ENCODE results near the gene CYLC2. TPM values are rescaled to one million over a fixed set of nuclear protein-coding genes. Genes with fewer than 3 reads are reported as not detected.

The CYLC2 gene
- total RNA-seq (not detected), polyA plus RNA-seq (not detected)

GRCh38 chr9:102995033-102995432 is at the start of gene CYLC2:
Gene CYLC2 (plus strand): TSS chr9:102995333. CDS start chr9:102995381, 48 bp downstream.
- H3K4me1 ChIP-seq (ENCODE audit: insufficient read depth) = no peaks in the 10 kb centered on the region
- DNase-seq (ENCODE audit: extremely low spot score) = no peak
- no peaks in the 10 kb centered on the region for H3K36me3 ChIP-seq (ENCODE audit: insufficient read depth)
- H3K4me3 ChIP-seq (ENCODE audit: low read depth, low read length) = no peak within 1 kb of the TSS
- no peak within 1 kb of the TSS for H3K27ac ChIP-seq (ENCODE audit: low read depth)

GRCh38 chr9:102950346-102950745 is 44.8 kb upstream of the CYLC2 start:
- 40% methylated on average over 2 of the region's 2 CpGs for WGBS
- DNase-seq (ENCODE audit: extremely low spot score) = no peak
- Histone ChIP-seq H3K27ac (ENCODE audit: low read depth) (no peak overlapping the region), H3K4me1 (ENCODE audit: insufficient read depth) (no peaks in the 10 kb centered on the region), H3K4me3 (ENCODE audit: low read depth, low read length) (no peak overlapping the region), H3K36me3 (ENCODE audit: insufficient read depth) (no peaks in the 10 kb centered on the region)

- WGBS = 91% methylated on average over 7 of the region's 7 CpGs
- H3K4me1 ChIP-seq (ENCODE audit: insufficient read depth) = no peaks in the 10 kb centered on the region
- no peaks in the 10 kb centered on the region for H3K36me3 ChIP-seq (ENCODE audit: insufficient read depth)
- H3K27ac ChIP-seq (ENCODE audit: low read depth) = no peak overlapping the region
- no peak overlapping the region for H3K4me3 ChIP-seq (ENCODE audit: low read depth, low read length)
- no peak for DNase-seq (ENCODE audit: extremely low spot score)
Observed at GRCh38 chr9:102966999-102967398, 28.1 kb upstream of the CYLC2 start.

GRCh38 chr9:102967979-102968378 is 27.2 kb upstream of the CYLC2 start:
- Histone ChIP-seq H3K4me3 (ENCODE audit: low read depth, low read length) (no peak overlapping the region), H3K36me3 (ENCODE audit: insufficient read depth) (no peaks in the 10 kb centered on the region), H3K4me1 (ENCODE audit: insufficient read depth) (no peaks in the 10 kb centered on the region), H3K27ac (ENCODE audit: low read depth) (no peak overlapping the region)
- 89% methylated on average over 2 of the region's 2 CpGs for WGBS
- DNase-seq (ENCODE audit: extremely low spot score) = no peak

- H3K4me1 ChIP-seq (ENCODE audit: insufficient read depth) = no peaks in the 10 kb centered on the region
- no peak for DNase-seq (ENCODE audit: extremely low spot score)
- no peak overlapping the region for H3K27ac ChIP-seq (ENCODE audit: low read depth)
- 77% methylated on average over 2 of the region's 2 CpGs for WGBS
- H3K4me3 ChIP-seq (ENCODE audit: low read depth, low read length) = no peak overlapping the region
- H3K36me3 ChIP-seq (ENCODE audit: insufficient read depth) = no peaks in the 10 kb centered on the region
Observed at GRCh38 chr9:102972780-102973179, 22.4 kb upstream of the CYLC2 start.

GRCh38 chr9:102974530-102974929 is 20.6 kb upstream of the CYLC2 start:
- DNase-seq (ENCODE audit: extremely low spot score) = no peak
- H3K4me1 ChIP-seq (ENCODE audit: insufficient read depth) = no peaks in the 10 kb centered on the region
- no peaks in the 10 kb centered on the region for H3K36me3 ChIP-seq (ENCODE audit: insufficient read depth)
- no peak overlapping the region for H3K27ac ChIP-seq (ENCODE audit: low read depth)
- WGBS = 81% methylated on average over 1 of the region's 1 CpG
- H3K4me3 ChIP-seq (ENCODE audit: low read depth, low read length) = no peak overlapping the region

- no peaks in the 10 kb centered on the region for H3K36me3 ChIP-seq (ENCODE audit: insufficient read depth)
- H3K27ac ChIP-seq (ENCODE audit: low read depth) = no peak overlapping the region
- H3K4me1 ChIP-seq (ENCODE audit: insufficient read depth) = no peaks in the 10 kb centered on the region
- WGBS = 66% methylated on average over 4 of the region's 4 CpGs
- DNase-seq (ENCODE audit: extremely low spot score) = no peak
- no peak overlapping the region for H3K4me3 ChIP-seq (ENCODE audit: low read depth, low read length)
Observed at GRCh38 chr9:102975251-102975650, 19.9 kb upstream of the CYLC2 start.

GRCh38 chr9:102985162-102985895 is 9.8 kb upstream of the CYLC2 start:
- H3K27ac ChIP-seq (ENCODE audit: low read depth) = no peak overlapping the region
- H3K4me3 ChIP-seq (ENCODE audit: low read depth, low read length) = no peak overlapping the region
- 54% methylated on average over 3 of the region's 3 CpGs for WGBS

GRCh38 chr9:102986425-102986824 is 8.7 kb upstream of the CYLC2 start:
- Histone ChIP-seq H3K36me3 (ENCODE audit: insufficient read depth) (no peaks in the 10 kb centered on the region), H3K4me1 (ENCODE audit: insufficient read depth) (no peaks in the 10 kb centered on the region), H3K4me3 (ENCODE audit: low read depth, low read length) (no peak overlapping the region), H3K27ac (ENCODE audit: low read depth) (no peak overlapping the region)
- WGBS = 92% methylated on average over 1 of the region's 1 CpG
- no peak for DNase-seq (ENCODE audit: extremely low spot score)

More at GRCh38 chr9:102985162-102985895, 9.8 kb upstream of the CYLC2 start:
- DNase-seq (ENCODE audit: extremely low spot score) = no peak
- Histone ChIP-seq H3K36me3 (ENCODE audit: insufficient read depth) (no peaks in the 10 kb centered on the region), H3K4me1 (ENCODE audit: insufficient read depth) (no peaks in the 10 kb centered on the region)

GRCh38 chr9:103003689-103004088 is 8.6 kb downstream of the CYLC2 start:
- Histone ChIP-seq H3K27ac (ENCODE audit: low read depth) (no peak overlapping the region), H3K36me3 (ENCODE audit: insufficient read depth) (no peaks in the 10 kb centered on the region), H3K4me1 (ENCODE audit: insufficient read depth) (no peaks in the 10 kb centered on the region), H3K4me3 (ENCODE audit: low read depth, low read length) (no peak overlapping the region)
- 95% methylated on average over 1 of the region's 1 CpG for WGBS
- DNase-seq (ENCODE audit: extremely low spot score) = no peak

- DNase-seq (ENCODE audit: extremely low spot score) = no peak
- WGBS = 94% methylated on average over 3 of the region's 3 CpGs
- no peaks in the 10 kb centered on the region for H3K36me3 ChIP-seq (ENCODE audit: insufficient read depth)
- H3K27ac ChIP-seq (ENCODE audit: low read depth) = no peak overlapping the region
- H3K4me3 ChIP-seq (ENCODE audit: low read depth, low read length) = no peak overlapping the region
- no peaks in the 10 kb centered on the region for H3K4me1 ChIP-seq (ENCODE audit: insufficient read depth)
Observed at GRCh38 chr9:103014242-103014641, 19.1 kb downstream of the CYLC2 start.

GRCh38 chr9:103025796-103026195 is 30.7 kb downstream of the CYLC2 start:
- no peak overlapping the region for H3K27ac ChIP-seq (ENCODE audit: low read depth)
- H3K4me3 ChIP-seq (ENCODE audit: low read depth, low read length) = no peak overlapping the region
- 57% methylated on average over 2 of the region's 2 CpGs for WGBS
- no peaks in the 10 kb centered on the region for H3K36me3 ChIP-seq (ENCODE audit: insufficient read depth)
- H3K4me1 ChIP-seq (ENCODE audit: insufficient read depth) = no peaks in the 10 kb centered on the region
- DNase-seq (ENCODE audit: extremely low spot score) = no peak

GRCh38 chr9:103037508-103038477 is 42.7 kb downstream of the CYLC2 start:
- Histone ChIP-seq H3K4me3 (ENCODE audit: low read depth, low read length) (no peak overlapping the region), H3K27ac (ENCODE audit: low read depth) (no peak overlapping the region), H3K36me3 (ENCODE audit: insufficient read depth) (no peaks in the 10 kb centered on the region), H3K4me1 (ENCODE audit: insufficient read depth) (no peaks in the 10 kb centered on the region)
- 60% methylated on average over 4 of the region's 4 CpGs for WGBS
- DNase-seq (ENCODE audit: extremely low spot score) = no peak

- no peak overlapping the region for H3K27ac ChIP-seq (ENCODE audit: low read depth)
- no peak overlapping the region for H3K4me3 ChIP-seq (ENCODE audit: low read depth, low read length)
- WGBS = 69% methylated on average over 3 of the region's 3 CpGs
Observed at GRCh38 chr9:103041961-103042360, 46.8 kb downstream of the CYLC2 start.

More at GRCh38 chr9:103041961-103042360, 46.8 kb downstream of the CYLC2 start:
- Histone ChIP-seq H3K36me3 (ENCODE audit: insufficient read depth) (no peaks in the 10 kb centered on the region), H3K4me1 (ENCODE audit: insufficient read depth) (no peaks in the 10 kb centered on the region)
- DNase-seq (ENCODE audit: extremely low spot score) = no peak
